Middle frontal gyrus (tissue), 1 donor: ENCODE measurements around the gene C18orf63.
"Not testable (repeated sequence)": the region's sequence is repeated elsewhere in the genome, so short reads cannot be mapped to it uniquely, and the experiment has no call there.

ENCODE experiments used
- DNase-seq: peaks from one replicate; pipeline ENCODE4 v3.0.0-alpha.2; 2015; ENCODE audit warnings: low spot score; ENCODE audit errors: extremely low spot score

The C18orf63 gene

DNA sequence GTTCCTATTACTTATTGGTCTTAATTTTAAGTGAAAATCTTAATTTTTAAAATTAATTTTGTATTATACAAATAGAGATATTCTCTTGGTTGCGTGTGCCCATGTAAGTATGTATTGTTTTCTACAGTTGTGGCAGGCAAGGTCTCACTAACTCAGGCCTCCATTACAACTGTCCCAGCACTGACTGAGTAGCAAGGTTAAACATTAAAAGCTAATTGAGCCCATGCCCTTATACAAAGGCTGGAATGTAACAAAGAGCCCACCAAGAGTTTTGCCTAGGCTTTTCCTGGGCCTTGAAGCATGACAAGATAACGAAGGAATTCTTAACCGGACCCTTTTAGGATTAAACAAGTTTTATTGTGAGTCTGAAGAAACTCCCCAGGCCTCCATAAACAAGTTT is 11.2 kb downstream of the C18orf63 start:
- not testable (repeated sequence) for DNase-seq

DNA sequence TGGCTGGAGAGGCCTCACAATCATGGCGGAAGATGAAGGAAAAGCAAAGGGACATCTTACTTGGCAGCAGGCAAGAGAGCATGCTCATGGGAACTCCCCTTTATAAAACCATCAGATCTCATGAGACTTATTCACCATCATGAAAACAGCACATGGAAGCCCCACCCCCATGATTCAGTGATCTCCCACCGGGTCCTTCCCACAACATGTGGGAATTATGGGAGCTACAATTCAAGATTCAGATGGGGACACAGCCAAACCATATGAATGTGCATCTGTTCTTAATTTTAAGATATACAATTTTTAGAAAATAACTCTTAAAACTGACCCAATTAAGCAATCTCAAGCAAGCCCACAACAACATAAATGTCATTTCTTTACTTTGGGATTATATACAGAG is 12.6 kb downstream of the C18orf63 start:
- no peak for DNase-seq

DNA sequence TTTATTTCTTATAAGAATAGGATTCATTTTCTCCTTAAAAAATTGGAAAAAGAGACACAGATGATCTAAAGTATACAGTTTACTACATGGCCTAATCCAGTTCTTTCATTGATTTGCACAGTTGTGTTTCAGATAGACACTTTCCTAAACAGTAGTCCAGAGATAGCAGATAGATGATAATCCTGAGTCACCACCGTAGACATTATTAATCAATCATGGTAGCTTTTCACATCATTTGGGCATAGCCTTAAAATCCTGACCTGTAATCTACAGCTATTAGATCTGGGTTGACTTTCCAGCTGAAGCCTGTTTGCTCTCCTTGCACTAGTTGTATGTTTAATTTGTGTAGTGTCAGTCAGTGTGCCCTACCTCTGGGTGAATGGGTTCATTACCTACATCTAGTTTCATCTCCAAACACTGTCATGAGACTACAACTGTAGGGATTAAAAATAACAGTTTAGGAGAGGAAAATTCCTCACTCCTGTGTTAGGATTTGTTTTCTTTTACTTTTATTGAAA is 14.1 kb downstream of the C18orf63 start:
- no peak for DNase-seq

DNA sequence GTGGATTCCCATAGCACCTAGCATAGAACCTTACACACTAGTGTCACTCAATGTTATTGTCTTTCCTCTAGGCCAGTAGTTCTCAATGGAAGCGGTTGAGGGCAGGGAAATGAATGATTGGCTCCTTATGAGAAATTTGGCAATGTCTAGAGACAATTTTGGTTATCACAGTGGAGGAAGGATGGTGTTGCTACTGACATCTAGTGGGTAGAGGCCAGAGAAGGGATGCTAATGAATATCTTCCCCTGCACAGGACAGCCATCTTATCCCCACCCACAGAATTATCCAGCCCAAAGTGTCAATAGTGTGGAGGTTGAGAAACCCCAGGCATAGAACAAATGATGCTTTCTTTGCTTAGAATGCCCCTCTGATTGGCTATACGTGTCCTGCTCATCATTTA is 15.8 kb downstream of the C18orf63 start:
- DNase-seq = no peak

DNA sequence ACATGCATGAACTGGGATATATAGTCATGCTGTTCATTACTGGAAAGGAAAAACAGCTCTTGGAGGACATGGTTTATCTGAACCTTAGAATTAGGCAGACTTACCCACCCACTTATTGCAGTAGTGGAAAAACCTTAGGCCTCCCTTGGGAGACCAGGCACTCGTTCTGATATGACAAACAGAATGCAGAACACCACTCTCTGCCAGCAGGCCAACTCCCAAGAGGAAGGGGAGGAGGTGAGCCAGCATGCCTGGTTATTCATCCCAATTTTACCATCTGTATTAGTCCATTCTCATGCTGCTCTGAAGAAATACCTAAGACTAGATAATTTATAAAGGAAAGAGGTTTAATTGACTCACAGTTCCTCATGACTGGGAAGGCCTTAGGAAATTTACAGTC is 17.5 kb downstream of the C18orf63 start:
- no peak for DNase-seq

DNA sequence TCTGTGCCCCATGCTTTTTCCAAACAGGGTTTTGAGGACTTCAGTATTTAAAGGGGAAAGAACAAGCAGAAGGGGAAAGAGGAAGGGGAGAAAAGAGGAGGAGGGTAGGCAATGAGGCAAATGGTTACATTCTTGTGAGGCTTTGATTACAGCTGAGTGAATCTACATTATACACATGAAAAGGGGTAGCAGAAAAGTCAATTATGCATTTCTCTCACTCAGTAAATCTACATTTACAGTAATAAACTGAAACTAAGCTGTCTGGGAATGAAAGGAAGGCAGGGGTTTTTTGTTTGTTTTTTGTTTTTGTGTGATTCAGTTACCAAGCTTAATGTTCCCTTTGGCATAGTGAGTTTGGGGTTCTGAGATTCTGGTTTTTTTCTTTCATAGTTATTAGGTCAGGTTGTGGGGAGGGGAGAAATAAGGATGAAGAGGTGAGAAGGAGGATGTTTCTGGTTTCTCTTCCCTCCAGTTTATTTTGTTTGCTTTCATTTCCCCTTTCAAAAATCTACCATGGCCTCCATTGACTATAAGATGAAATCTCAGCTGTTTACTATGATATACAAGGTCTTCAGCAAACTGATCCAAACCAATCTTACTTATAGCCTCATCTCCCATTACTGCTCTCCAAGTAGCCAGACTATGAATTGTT is 18.7 kb downstream of the C18orf63 start:
- DNase-seq = no peak

DNA sequence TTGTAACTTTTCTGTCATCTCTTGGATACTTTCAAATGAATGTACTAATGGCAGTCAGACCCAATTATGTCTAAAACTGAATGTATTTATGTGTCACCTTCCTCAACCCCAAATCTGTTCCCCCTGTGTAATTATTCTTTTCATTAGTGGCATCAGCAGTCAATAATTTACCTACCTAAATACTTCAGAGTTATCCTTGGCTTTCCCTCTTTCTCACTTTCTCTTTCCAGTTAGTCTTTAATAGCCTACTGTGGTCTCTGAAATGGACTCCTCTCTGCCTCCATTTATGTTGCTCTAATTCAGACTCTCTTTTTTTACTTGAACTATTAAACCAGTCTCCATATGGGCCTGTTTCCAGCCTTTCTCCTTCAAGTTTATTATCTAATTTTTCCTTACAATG is 21.0 kb downstream of the C18orf63 start:
- no peak for DNase-seq

DNA sequence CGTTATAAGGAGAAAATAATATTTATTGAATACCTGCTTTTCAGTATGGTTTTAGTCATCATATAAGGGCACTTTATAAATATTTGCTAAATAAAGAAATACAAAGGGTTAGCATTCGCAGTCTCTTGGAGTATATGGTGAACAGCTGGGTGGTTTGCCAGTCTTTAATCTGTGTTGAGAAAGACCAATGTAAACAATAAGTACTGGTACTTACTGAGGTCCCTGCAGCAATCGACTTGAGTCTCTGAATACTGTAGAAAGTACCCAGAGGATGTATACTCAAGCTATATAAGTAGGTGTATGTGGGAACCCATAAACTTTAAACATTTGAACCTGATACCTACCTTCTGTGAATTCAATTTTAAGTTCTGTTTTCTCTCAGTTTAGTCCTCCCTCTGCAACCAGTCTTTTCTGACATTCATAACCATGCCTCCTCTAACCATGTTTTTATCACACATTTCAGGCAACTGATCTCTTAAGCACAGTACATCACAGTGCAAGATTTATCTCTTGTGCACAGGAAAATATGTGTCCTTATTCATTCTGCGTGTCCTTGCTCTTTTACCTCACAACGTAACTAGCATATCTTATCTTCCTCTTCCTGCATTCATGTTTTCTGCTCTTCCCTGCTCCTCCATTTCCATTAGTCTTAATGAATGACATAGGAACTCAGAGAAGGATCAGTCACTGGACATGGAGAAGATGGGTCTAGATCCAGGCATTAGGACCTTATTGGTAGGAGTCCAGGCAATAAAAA is 21.7 kb downstream of the C18orf63 start:
- DNase-seq = no peak

DNA sequence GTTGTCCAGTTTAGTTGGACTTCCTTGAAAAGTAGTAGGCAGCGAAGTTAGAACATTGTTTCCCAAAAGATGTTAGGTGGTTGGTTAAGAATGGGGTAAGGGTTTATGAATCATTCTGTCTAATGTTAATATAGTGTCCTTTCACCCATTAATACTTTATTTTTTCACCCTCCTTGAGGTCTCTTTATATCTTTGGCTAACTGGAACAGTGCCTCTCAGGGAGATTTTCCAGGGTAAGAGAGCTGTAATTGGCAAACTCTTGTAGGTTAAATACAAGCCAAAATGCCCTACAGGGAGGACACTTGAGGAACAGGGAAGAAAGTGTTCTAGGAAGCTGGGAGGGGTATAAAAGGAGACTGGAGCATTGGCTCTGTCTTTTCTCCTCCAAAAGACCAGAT is 22.3 kb downstream of the C18orf63 start:
- DNase-seq = no peak

DNA sequence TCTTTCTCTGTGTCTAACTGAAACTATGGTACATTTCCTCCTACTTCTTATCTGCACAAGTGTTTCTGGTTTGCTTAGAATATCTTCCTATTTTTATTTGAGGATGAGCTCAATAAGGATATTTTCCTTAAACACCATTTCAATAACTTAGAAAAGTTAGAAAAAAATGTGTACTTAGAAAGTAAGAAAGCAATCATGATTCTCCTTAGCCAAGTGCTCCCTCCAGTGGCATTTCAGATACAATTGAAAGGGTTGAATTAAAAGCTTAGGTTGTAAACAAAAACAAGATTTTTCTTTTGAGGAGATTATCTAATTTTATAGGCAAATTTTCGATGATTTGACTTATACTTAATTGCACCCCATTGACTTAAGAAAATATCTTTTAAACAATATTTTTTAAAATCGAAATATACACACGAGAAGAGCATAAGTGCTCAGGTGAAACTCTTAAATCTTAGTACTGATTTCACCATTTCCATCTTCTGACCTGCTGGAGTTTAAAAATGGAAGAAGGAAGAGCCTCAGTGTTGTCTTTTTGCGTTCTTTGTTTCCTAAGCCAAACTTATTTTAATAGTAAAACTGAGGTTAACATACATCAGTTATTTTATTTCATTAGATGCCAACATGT is 26.9 kb downstream of the C18orf63 start:
- peak; percentile 34 for DNase-seq

DNA sequence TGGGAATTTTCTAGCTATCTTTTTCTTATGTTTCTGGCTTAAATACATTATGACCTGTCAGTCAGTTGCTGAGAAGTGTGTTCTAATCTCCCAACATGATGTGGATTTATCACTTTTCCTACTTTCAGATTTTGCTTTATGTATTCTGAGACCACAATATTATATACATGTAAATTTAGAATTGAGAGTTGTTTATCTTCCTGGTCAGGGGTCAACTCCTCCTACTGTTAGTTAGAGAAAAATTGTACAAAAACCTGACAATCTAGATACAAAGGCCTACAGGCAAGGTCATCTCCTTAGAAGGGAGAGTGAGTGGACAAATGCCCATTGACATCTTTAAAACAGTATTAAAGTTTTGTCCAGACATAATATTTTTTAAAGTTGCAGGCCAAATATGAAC is 30.6 kb downstream of the C18orf63 start:
- no peak for DNase-seq

DNA sequence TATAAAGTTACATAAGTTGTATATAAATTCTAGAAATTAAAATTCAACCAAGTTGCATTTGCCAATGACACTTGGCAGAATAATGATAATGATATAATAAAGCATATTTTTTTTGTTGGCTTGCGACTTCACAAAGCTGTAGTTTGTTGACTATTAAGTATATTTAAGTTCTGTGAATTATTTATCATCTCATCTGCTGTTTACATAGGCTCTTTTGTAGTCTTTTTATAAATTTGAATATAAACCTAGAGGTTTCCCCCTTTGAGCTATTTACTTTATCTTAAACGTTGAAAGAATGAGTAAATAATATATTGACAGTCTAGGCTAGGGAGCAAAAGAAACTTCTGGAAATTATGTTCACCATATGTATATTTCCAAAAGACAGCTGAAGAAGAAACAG is 32.9 kb downstream of the C18orf63 start:
- no peak for DNase-seq

DNA sequence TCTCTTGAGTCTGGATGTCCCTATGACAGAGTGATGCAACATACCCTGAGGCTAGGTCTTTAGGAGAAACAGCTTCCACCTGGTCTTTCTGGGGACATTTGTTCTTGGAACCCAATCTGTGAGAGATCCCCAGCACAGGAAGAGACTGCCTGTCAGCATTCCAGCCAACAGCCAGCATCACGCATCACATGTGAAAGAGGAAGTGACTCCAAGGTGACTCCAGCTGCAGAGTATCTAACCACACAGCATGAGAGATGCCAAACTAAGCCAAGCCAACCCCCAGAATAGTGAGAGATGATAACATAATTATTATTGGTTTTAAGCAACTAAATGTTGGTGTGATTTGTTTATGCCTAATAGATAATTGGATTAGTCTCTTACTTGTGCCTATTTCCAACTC is 35.7 kb downstream of the C18orf63 start:
- DNase-seq = no peak

DNA sequence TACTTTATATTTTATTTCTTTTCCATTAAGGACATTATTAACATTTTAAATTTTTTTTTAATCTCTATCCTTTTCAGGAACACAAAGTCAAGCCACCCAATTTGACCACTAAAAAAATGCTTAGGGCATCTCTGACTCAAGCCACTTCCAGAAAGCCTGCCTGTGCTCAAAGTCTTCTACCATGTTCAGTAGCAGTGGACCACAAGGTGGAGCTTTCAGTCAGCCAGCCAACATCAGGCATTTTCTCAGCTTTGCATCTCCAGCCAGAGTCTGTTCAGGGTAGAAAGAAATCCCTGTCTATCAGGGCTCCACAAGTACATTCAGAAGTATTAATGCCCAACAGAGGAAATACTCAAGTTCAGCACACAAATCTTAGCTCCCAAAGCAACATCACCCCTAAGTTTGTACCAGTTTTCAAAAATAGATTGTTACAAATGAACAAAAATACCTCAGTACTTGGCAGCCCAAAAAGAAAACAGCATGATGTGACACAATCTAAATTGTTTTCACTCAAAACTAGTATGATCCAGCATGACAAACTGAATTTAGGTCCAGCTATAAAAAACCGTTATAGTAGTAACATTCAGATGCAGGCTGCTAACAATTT is 37.6 kb downstream of the C18orf63 start:
- DNase-seq = peak; percentile 69

DNA sequence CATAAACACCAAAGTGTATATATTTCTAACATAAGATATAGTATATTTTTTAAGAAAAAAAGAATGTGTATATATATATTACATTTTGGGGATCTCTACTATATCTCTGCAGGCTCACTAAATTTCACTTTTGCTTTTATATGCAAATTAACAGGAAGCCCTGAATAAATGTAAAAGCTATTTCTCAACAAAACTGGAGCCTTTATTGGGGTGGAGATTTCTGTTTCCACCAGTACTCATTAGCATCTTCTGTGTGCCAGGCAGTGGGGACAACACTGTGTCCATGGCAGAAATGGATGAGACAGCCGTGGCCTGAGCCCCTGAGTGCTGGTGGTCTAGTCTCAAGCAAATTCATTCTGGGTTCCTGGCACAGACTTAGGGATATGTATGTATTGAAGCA is 41.3 kb downstream of the C18orf63 start:
- no peak for DNase-seq

DNA sequence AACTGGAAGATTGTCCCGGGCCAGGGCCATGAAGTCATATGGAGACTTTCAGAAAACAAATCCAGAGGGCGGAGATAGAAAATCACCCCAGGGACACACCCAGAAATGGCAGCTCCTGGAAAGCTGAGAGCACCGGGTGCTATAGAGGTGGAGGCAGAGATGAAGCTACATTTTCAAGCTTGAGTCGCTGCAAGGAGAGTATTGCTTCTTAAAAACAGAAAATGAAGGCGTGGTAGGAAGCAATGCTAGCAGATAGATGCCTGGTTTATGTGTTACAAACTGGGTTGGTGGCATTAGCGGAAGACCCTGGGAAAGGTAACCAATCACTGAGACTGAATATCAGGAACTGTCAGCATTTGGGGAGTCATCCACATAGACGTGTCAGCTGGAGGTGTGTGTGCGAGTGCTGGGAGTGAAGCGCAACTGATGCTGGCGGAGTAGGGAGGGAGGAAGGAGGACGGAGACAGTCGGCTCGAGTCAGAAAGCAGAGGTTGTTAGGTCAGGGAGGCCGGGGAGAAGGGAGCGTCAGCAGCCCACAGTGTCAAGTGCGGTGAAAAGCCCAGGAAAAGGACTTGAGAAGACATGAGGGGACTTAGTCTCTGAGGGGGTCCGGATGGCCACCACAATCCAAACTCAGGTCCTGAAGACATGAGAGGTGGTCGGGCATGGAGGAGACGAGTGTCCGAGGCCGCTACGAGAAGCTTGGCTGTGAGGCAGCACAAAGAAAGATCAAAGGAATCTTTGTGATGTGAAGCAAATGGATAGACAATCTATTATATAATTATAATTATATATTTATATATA is 45.4 kb downstream of the C18orf63 start:
- DNase-seq = no peak

DNA sequence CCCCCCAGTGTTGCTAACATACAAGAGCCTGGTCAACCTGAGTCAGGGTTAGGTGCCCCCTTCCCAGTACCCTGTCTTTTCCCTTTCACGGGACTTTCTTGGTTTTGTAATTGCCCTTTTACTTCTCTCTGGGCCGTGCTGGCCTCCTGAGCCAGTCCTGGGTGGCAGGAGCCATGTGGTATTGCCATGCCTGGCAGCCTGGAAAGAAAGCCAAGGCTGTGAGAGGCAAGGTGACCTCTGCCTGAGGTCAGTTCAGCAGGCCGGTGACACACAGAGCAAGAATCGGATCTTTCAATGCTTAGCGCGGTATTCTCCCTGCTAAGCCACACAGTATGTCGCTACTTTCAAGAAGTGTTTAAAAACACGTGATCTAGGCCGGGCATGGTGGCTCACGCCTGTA is 52.3 kb downstream of the C18orf63 start:
- no peak for DNase-seq

DNA sequence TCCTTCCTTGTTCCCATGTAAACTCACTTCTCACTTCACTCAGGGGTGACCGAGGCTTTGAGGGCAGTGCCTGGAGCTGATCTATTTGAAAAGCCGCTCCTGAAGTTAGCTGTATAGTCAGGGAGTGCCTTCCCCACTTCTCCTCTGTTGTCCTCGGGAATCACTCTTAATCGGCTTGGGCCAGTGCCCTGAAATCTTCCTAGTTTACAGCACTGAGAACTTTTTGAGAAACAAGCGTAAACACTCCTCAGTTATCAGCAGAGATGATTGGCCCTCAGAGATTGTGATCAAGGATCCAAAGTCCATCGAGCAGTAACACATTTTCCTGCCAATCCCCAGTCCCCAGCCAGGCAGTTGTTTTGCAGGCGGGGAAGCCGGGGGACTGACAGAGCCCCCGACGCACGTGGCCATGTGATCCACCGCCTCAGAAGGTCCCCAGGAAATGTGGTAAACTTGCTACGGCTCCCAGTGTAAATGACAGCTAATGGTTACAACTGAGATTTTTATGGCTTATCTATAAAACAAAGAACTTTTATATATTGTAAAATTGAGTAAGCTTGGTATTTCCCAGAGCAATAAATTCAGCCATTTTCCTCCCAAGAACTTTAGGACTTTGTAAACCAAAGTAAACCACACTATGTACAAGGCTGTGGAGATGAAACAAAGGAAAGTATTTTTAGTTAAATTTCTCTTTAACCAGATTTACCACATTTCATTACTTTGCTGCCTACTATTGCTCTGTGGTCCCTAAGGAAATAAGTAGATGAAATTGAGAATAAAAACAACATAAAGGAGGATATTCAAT is 53.5 kb downstream of the C18orf63 start:
- no peak for DNase-seq

DNA sequence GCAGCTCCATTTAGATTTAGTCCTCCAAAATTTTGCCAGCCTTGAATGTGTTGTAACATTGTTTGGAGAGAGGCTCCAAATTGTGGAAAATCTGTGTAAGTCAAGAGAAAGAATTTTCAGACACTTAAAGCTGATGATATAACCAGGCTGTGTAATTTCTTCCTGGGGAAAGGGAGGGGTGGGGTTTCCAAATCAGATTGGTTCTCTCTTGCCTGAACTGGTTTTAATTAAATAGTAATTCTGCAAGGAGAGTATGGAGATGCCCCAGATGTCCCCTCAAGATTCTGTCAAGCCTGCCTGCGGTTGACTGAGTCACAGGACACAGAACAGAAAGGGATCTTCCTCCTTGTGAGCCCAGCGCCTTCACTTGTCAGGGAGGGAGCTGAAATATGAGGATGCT is 54.5 kb downstream of the C18orf63 start:
- DNase-seq = no peak

DNA sequence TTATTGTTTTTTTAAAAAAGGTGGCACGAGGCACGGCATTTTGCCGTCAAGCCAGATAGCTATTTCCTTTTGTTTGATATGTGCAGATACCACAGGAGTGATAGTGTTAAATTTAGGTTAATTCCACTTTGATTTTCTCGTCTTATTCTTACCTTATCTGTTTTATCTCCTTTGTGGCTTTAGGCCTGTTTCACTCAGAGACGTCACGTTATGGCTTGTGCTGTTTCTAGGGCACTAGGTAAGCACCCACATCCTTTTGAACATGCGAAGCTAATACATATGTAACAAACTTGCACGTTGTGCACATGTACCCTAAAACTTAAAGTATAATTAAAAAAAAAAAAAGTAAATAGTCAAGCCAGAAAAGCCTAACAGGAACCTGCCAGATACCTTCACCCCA is 57.8 kb downstream of the C18orf63 start:
- no peak for DNase-seq
